Ishikawa (cell line): Measurements from ENCODE around the gene STAT1.

Experiments
- CEBPB ChIP-seq: IDR thresholded peaks from 2 replicates; pipeline ENCODE4 v1.6.1; 2012
- EP300 ChIP-seq: IDR thresholded peaks from 2 replicates; pipeline ENCODE4 v1.6.1; 2012; ENCODE audit warnings: borderline replicate concordance
- NFIC ChIP-seq: IDR thresholded peaks from 2 replicates; pipeline ENCODE4 v1.6.1; 2012
- RAD21 ChIP-seq: IDR thresholded peaks from 2 replicates; pipeline ENCODE4 v1.6.1; 2012; ENCODE audit warnings: low read depth
- YY1 ChIP-seq: IDR thresholded peaks from 2 replicates; pipeline ENCODE4 v1.6.1; 2012; ENCODE audit warnings: low read depth
- TF ChIP-seq, protein P1 (sequence below): IDR thresholded peaks from 2 replicates; pipeline ENCODE4 v1.6.1; 2012; ENCODE audit warnings: low read depth, mild to moderate bottlenecking

DNA sequence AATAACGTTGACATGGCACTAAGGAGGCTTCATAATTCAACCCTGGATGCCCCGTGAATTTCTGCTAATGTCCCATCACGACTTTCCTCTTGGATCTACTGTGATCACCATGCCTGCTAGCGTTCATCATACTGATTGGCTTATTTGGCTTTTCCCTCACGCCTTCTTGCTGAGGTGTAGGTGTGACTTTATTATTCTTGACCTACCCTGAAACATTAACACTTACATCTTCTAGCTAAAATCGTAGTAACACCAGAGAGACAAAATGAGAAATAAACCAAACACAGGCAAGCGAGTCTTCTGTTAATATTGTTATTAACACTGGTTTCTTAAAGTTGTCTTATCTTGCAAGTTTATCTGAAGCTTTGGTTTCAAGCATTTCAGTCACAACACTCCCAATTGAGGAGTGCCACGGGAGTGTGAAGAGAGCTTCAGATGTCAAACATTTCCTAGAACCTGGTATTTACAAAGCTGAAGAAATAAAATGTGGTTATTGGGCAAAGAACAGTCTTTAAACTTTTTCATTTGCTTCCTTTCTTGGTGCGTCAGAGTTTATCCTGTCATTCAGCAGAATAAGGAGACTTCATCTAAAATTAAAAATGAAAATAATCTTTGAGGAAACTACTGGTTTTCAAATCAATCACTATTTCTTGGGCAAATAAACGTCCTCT is 15.4 kb upstream of the STAT1 start:
- TF ChIP-seq EP300: no peak
- TF ChIP-seq YY1: no peak
- no peak for TF ChIP-seq CEBPB
- no peak for TF ChIP-seq RAD21
- TF ChIP-seq, protein P1, sequence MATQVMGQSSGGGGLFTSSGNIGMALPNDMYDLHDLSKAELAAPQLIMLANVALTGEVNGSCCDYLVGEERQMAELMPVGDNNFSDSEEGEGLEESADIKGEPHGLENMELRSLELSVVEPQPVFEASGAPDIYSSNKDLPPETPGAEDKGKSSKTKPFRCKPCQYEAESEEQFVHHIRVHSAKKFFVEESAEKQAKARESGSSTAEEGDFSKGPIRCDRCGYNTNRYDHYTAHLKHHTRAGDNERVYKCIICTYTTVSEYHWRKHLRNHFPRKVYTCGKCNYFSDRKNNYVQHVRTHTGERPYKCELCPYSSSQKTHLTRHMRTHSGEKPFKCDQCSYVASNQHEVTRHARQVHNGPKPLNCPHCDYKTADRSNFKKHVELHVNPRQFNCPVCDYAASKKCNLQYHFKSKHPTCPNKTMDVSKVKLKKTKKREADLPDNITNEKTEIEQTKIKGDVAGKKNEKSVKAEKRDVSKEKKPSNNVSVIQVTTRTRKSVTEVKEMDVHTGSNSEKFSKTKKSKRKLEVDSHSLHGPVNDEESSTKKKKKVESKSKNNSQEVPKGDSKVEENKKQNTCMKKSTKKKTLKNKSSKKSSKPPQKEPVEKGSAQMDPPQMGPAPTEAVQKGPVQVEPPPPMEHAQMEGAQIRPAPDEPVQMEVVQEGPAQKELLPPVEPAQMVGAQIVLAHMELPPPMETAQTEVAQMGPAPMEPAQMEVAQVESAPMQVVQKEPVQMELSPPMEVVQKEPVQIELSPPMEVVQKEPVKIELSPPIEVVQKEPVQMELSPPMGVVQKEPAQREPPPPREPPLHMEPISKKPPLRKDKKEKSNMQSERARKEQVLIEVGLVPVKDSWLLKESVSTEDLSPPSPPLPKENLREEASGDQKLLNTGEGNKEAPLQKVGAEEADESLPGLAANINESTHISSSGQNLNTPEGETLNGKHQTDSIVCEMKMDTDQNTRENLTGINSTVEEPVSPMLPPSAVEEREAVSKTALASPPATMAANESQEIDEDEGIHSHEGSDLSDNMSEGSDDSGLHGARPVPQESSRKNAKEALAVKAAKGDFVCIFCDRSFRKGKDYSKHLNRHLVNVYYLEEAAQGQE: no peak
- no peak for TF ChIP-seq NFIC
